HUES48 (cell line): ENCODE data around the gene PSMC5.

ENCODE experiments used
- H3K27ac ChIP-seq: one replicate; pipeline ENCODE4 v1.7.0; 2013; ENCODE audit warnings: low read depth, low read length, inconsistent platforms
- H3K27me3 ChIP-seq: 2 replicates; pipeline ENCODE4 v1.6.1; 2013; ENCODE audit warnings: mild to moderate bottlenecking, low read length; ENCODE audit not compliant: control insufficient read depth, insufficient read depth
- H3K36me3 ChIP-seq: 2 replicates; pipeline ENCODE4 v1.6.1; 2013; ENCODE audit warnings: low read length; ENCODE audit not compliant: control insufficient read depth, insufficient read depth
- H3K4me1 ChIP-seq: 2 replicates; pipeline ENCODE4 v1.6.1; 2013; ENCODE audit warnings: mild to moderate bottlenecking, low read length; ENCODE audit not compliant: control insufficient read depth, insufficient read depth
- H3K4me3 ChIP-seq: 2 replicates; pipeline ENCODE4 v1.5.1; 2013; ENCODE audit warnings: mild to moderate bottlenecking, low read depth, low read length
- H3K9ac ChIP-seq: 2 replicates; pipeline ENCODE4 v1.6.1; 2013; ENCODE audit warnings: mild to moderate bottlenecking, low read depth, low read length, moderate library complexity
- H3K9me3 ChIP-seq: 2 replicates; pipeline ENCODE4 v1.6.1; 2013; ENCODE audit warnings: low read length; ENCODE audit not compliant: control insufficient read depth, insufficient read depth

The PSMC5 gene

DNA sequence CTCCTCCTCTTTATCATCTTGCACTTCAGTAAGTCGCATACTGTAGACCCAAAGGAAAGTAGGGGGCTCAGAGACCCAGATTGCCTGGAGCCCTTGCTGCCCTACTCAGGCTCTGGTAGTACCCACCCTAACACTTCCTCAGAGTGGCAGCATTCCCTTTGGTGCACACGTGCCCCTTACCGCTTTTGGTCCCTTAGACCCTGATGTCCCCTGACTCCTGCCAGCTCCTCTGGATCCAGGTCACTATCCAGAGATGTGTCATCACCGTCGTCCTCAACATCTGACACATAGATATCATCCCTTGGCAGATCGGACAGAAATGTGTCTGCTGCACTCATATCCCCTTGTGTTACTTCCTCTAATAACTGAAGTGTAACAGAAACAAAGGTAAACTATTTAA is 5.4 kb upstream of the PSMC5 start:
- H3K9ac ChIP-seq, result no peak overlapping the region
- H3K27me3 ChIP-seq, result no peaks in the 10 kb centered on the region
- no peaks in the 10 kb centered on the region for H3K9me3 ChIP-seq
- H3K36me3 ChIP-seq, result peaks cover 90% of the 10 kb centered on the region
- H3K4me1 ChIP-seq, result peaks cover 6% of the 10 kb centered on the region; the same call in 1 of the 2 replicates
- H3K4me3 ChIP-seq, result no peak overlapping the region
- no peak overlapping the region for H3K27ac ChIP-seq

DNA sequence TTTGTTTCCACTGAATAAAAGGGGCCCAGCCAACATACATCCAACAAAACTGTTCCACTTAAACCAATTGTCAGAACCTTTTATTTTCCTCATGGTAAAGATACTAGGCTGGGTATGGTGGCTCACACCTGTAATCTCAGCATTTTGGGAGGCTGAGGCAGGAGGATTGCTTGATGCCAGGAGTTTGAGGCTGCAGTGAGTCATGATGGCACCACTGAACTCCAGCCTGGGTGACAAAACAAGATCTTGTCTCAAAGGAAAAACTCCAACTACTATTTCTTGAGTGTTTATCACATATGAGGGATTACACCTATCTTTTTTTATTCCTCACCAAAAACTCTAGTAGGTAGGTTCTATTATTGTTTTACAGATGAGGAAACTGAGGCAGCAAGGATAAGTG is 4.7 kb upstream of the PSMC5 start:
- no peaks in the 10 kb centered on the region for H3K9me3 ChIP-seq
- no peak overlapping the region for H3K9ac ChIP-seq
- no peak overlapping the region for H3K4me3 ChIP-seq
- peaks cover 83% of the 10 kb centered on the region for H3K36me3 ChIP-seq
- H3K27me3 ChIP-seq, result no peaks in the 10 kb centered on the region
- H3K4me1 ChIP-seq, result peaks cover 6% of the 10 kb centered on the region; the same call in 1 of the 2 replicates
- H3K27ac ChIP-seq, result no peak overlapping the region

DNA sequence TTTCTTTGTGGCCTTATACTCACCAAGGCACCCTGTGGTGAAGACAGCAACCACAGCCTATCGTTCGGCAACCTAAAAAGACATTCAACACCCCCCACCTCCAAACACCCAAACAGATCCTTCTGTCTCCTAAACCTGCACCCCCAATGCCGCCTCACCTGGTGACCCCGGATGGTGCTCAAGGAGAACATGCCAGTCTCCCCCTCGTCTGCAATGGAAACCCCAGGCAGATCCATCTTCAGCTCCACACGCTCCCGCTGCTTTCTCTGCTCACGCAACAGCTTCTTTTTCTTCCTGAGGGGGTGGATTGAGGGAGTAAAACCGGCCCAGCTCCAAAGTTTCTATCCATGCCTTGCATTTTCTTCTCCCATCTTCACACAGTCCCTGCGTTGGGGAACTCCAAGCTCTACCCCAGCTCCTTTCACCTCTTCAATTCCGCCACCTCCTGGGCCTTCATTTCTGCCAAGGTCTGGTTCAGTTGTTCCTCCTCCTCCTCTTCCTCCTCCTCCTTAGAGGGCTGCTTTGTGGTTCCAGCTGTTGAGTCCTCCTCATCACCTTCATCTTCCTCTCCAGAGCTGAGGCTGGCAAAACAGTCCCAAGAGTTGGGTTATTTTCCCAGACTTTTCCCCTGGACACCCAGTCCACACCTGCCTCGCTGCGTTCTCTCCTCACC is 3.4 kb upstream of the PSMC5 start:
- Histone ChIP-seq H3K27me3 (no peaks in the 10 kb centered on the region), H3K4me1 (peaks cover 12% of the 10 kb centered on the region), H3K9me3 (no peaks in the 10 kb centered on the region), H3K36me3 (peaks cover 78% of the 10 kb centered on the region), H3K9ac (no peak overlapping the region), H3K4me3 (no peak overlapping the region), H3K27ac (no peak overlapping the region)

DNA sequence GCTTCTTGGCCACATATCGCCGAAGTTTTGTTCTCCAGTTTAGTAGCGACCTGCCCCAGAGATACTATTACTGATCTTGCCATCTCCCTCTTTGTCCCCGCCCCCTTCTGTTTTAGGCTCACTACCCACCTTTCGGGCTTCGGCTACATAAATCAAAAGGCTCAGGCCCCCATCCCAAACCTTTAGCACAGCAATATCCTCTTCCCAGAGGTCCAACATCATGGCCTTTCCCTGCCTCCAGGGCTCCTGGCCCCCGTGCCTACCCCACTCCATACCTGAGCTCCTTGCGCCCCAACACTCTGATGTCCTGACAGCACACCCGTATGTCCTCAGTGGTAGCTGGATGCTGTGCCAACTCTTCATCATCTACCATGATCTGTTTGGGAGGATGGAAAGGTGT is 2.9 kb upstream of the PSMC5 start:
- Histone ChIP-seq H3K4me1 (peaks cover 12% of the 10 kb centered on the region), H3K36me3 (peaks cover 78% of the 10 kb centered on the region), H3K4me3 (no peak overlapping the region)

DNA sequence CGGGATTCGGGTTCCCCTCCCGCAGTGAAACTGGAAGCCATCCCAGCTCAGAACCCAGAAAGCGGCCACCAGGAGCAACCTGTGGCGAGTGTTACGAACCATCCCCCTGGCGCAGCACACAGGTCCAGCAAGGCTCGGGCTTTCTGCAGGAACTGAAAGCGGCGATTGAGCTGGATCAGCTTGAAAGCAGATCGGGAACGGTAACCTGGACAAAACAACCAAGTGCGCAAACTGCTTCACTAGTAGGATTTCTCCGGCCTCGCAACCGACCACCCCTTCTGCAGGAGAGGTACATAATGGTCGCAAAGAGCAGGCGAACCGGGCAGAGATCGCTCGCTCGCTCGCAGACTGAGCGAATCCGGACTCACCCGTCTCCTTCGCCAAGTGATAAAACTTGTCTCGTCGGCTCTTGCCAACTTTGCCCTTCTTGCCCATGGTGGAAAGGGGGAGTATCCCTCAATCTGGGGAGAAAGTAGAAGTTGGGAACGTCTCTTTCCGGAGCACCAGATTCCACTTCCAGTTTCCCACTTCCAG is 696 bp upstream of the PSMC5 start:
- H3K27me3 ChIP-seq, result no peaks in the 10 kb centered on the region
- peaks cover 12% of the 10 kb centered on the region for H3K4me1 ChIP-seq
- peaks cover 78% of the 10 kb centered on the region for H3K36me3 ChIP-seq
- no peaks in the 10 kb centered on the region for H3K9me3 ChIP-seq
- peak overlapping the region; percentile 97 for H3K9ac ChIP-seq
- H3K27ac ChIP-seq, result peak overlapping the region; percentile 95
- peak overlapping the region; percentile 98 for H3K4me3 ChIP-seq

More for the DNA sequence above, 2.9 kb upstream of the PSMC5 start:
- H3K27me3 ChIP-seq, result no peaks in the 10 kb centered on the region
- H3K9me3 ChIP-seq, result no peaks in the 10 kb centered on the region
- no peak overlapping the region for H3K9ac ChIP-seq
- no peak overlapping the region for H3K27ac ChIP-seq

DNA sequence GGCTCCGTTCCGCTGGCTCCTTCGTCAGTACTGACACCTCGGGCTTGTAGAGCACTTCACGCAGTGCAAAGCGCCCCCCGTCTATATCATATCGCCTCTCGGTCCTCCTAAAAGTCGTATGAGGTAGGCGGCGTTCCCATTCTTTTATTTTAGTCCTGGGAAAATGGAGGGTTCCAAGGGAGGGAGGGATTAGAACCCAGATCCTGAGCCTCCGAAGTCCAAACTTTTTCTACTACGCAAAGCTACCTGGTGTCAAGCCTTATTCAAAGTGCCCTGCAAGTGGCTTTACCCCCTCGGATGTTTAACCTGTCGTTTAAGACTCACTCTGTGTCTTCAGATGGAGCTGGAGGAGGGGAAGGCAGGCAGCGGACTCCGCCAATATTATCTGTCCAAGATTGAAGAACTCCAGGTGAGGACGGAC is 580 bp downstream of the PSMC5 start:
- peaks cover 12% of the 10 kb centered on the region for H3K4me1 ChIP-seq

DNA sequence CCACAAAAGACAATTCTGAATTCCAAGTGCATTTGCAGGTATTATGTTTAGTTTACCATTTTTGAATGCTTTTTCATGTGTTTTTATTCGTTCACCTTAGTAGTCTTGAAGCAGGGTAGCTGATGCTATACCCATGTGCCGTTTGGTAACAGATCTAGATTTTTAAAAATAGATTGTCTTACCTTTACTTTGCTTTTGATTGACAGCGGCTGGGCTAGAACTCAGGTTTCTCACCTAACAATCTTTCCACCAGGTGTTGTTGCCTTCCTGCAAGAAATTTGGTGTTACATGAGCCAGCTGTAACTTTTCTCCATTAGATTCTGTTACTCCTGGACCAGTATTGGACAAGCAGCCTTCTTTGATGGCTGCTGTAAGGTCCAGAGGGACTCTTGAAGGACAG is 1.7 kb downstream of the PSMC5 start:
- Histone ChIP-seq H3K4me3 (peak overlapping the region; percentile 98), H3K9ac (no peak overlapping the region), H3K27me3 (no peaks in the 10 kb centered on the region), H3K4me1 (peaks cover 12% of the 10 kb centered on the region), H3K27ac (no peak overlapping the region), H3K9me3 (no peaks in the 10 kb centered on the region), H3K36me3 (peaks cover 80% of the 10 kb centered on the region)

More for the DNA sequence above, 580 bp downstream of the PSMC5 start:
- Histone ChIP-seq H3K27ac (peak overlapping the region; percentile 95), H3K36me3 (peaks cover 78% of the 10 kb centered on the region), H3K9ac (peak overlapping the region; percentile 97), H3K4me3 (peak overlapping the region; percentile 98), H3K27me3 (no peaks in the 10 kb centered on the region), H3K9me3 (no peaks in the 10 kb centered on the region)

DNA sequence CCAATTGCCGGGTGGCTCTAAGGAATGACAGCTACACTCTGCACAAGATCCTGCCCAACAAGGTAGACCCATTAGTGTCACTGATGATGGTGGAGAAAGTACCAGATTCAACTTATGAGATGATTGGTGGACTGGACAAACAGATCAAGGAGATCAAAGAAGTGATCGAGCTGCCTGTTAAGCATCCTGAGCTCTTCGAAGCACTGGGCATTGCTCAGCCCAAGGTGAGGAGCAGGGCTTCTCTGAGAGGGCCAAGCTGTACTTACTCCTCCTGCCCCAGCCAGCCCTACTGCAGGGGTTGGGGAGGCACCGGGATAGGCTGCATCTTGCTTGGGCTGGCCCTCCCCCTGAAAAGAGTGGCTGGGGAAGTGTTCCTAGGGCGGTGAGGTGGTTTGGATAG is 3.0 kb downstream of the PSMC5 start:
- peaks cover 80% of the 10 kb centered on the region for H3K36me3 ChIP-seq
- no peak overlapping the region for H3K27ac ChIP-seq
- H3K9ac ChIP-seq, result no peak overlapping the region
- H3K4me3 ChIP-seq, result no peak overlapping the region
- H3K9me3 ChIP-seq, result no peaks in the 10 kb centered on the region
- H3K4me1 ChIP-seq, result peaks cover 12% of the 10 kb centered on the region
- no peaks in the 10 kb centered on the region for H3K27me3 ChIP-seq

DNA sequence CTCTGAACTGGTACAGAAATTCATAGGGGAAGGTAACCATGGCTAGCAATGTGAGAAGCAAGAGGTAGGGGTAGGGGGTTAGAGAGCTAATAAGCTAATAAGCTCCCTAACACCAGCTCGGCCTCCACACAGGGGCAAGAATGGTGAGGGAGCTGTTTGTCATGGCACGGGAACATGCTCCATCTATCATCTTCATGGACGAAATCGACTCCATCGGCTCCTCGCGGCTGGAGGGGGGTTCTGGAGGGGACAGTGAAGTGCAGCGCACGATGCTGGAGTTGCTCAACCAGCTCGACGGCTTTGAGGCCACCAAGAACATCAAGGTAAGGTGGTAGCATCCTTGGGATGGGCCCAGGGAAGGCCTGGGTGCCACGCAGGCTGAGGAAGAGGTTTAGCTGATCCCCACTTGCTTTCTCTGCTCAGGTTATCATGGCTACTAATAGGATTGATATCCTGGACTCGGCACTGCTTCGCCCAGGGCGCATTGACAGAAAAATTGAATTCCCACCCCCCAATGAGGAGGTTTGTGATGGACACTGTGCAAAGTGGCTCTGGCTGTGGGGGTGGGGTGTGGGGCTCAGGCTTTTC is 3.8 kb downstream of the PSMC5 start:
- Histone ChIP-seq H3K9ac (no peak overlapping the region), H3K4me1 (peaks cover 8% of the 10 kb centered on the region), H3K9me3 (no peaks in the 10 kb centered on the region), H3K27ac (no peak overlapping the region), H3K27me3 (no peaks in the 10 kb centered on the region), H3K36me3 (peaks cover 78% of the 10 kb centered on the region), H3K4me3 (no peak overlapping the region)

DNA sequence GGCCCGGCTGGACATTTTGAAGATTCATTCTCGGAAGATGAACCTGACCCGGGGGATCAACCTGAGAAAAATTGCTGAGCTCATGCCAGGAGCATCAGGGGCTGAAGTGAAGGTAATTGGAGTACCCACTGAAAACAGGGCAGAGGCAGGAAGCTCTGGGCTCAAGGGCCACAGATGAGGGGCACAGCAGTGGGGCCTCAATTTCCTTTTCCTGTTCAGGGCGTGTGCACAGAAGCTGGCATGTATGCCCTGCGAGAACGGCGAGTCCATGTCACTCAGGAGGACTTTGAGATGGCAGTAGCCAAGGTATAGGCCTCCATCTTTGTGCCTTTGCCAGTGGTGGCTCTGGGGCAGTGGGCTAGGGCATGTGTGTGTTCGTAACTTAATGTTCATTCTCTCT is 4.3 kb downstream of the PSMC5 start:
- no peak overlapping the region for H3K9ac ChIP-seq
- peaks cover 7% of the 10 kb centered on the region; the same call in 1 of the 2 replicates for H3K4me1 ChIP-seq
- H3K36me3 ChIP-seq, result peaks cover 83% of the 10 kb centered on the region
- no peaks in the 10 kb centered on the region for H3K27me3 ChIP-seq
- no peak overlapping the region for H3K4me3 ChIP-seq
- no peaks in the 10 kb centered on the region for H3K9me3 ChIP-seq
- no peak overlapping the region for H3K27ac ChIP-seq

DNA sequence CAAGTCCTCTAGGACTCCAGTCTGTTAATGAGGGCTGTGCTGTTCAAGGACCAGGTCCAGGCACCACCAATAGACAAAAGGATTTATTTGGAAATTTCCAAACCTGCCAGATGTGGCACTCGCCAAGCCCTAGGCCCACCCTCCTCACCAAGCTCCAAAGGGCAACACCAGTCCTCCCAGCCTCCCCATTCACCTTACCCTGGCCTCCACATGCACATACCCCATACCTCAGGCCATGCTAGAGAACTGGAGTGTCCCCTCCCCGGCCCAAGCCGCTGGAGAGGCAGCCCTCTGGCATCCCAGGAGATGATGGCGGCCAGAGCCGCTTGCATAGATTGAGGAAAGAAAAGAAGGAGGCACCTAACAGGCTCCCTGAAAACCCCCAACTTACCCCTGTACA is 4.8 kb downstream of the PSMC5 start:
- H3K4me1 ChIP-seq, result peaks cover 7% of the 10 kb centered on the region; the same call in 1 of the 2 replicates
- H3K4me3 ChIP-seq, result no peak overlapping the region
- H3K9ac ChIP-seq, result no peak overlapping the region
- H3K27me3 ChIP-seq, result no peaks in the 10 kb centered on the region
- no peaks in the 10 kb centered on the region for H3K9me3 ChIP-seq
- H3K36me3 ChIP-seq, result peaks cover 87% of the 10 kb centered on the region
- H3K27ac ChIP-seq, result no peak overlapping the region
